PC-9 (cell line): ENCODE measurements around the gene NEK9. TPM values are rescaled to one million over a fixed set of nuclear protein-coding genes. Genes with fewer than 3 reads are reported as not detected.

ENCODE experiments used
- BruUV-seq: library from RNA; stranded (reverse); fragments of 400-500 nt; replicated peaks from 2 replicates; lab custom pipeline; 2021; lab: Mats Ljungman, UMichigan
- CTCF ChIA-PET: fragments of 300-600 bp; sonication (Branson Sonifier 250); formaldehyde crosslinking; loops from one replicate; lab custom pipeline; 2022; ENCODE audit warnings: antibody characterized with exemption; lab: Charles Lee
- POLR2A ChIA-PET: fragments of 300-600 bp; sonication (Branson Sonifier 250); formaldehyde crosslinking; loops from one replicate; lab custom pipeline; 2022; ENCODE audit warnings: antibody characterized with exemption; ENCODE audit not compliant: unreplicated experiment; lab: Charles Lee
- DNase-seq, 2 experiments: peaks; one replicate each; pipeline versions ENCODE4 v3.0.0 to v3.0.0-alpha.2; 2015 to 2022; ENCODE audit warnings: mixed read lengths in 1 of 2
- H2AFZ ChIP-seq: fragments of 200-600 bp; sonication (generic); 2 replicates; pipeline ENCODE4 v1.8.1; 2017; ENCODE audit warnings: antibody characterized with exemption
- H3F3A ChIP-seq: fragments of 200-600 bp; sonication (generic); 2 replicates; pipeline ENCODE4 v1.8.1; 2017; ENCODE audit warnings: antibody characterized with exemption, mild to moderate bottlenecking, low read depth; ENCODE audit not compliant: insufficient read depth
- H3K27ac ChIP-seq: fragments of 200-600 bp; sonication (generic); 2 replicates; pipeline ENCODE4 v1.6.1; 2016; ENCODE audit warnings: mixed run types
- H3K27me3 ChIP-seq: fragments of 200-600 bp; sonication (generic); 2 replicates; pipeline ENCODE4 v1.6.1; 2016; ENCODE audit warnings: low read depth, mixed run types; ENCODE audit not compliant: insufficient read depth
- H3K36me3 ChIP-seq: fragments of 200-600 bp; sonication (generic); 2 replicates; pipeline ENCODE4 v1.6.1; 2016; ENCODE audit warnings: low read depth, mixed run types
- H3K4me1 ChIP-seq: fragments of 200-600 bp; sonication (generic); replicated peaks from 2 replicates; pipeline ENCODE4 v1.6.1; 2016; ENCODE audit warnings: mixed run types; ENCODE audit not compliant: insufficient read depth
- H3K4me2 ChIP-seq: fragments of 200-600 bp; sonication (generic); 2 replicates; pipeline ENCODE4 v1.6.1; 2017; ENCODE audit warnings: mixed run types
- H3K4me3 ChIP-seq: fragments of 200-600 bp; sonication (generic); 2 replicates; pipeline ENCODE4 v1.6.1; 2016; ENCODE audit warnings: mixed run types
- H3K79me2 ChIP-seq: fragments of 200-600 bp; sonication (generic); 2 replicates; pipeline ENCODE4 v1.6.1; 2017; ENCODE audit warnings: low read depth, mixed run types
- H3K9me2 ChIP-seq: fragments of 200-600 bp; sonication (generic); 2 replicates; pipeline ENCODE4 v1.8.1; 2017; ENCODE audit warnings: mild to moderate bottlenecking; ENCODE audit not compliant: insufficient read depth
- H3K9me3 ChIP-seq: fragments of 200-600 bp; sonication (generic); 2 replicates; pipeline ENCODE4 v1.8.1; 2016; ENCODE audit warnings: low read depth; ENCODE audit not compliant: insufficient read depth
- H4K20me1 ChIP-seq: fragments of 200-600 bp; sonication (generic); 2 replicates; pipeline ENCODE4 v1.8.1; 2017; ENCODE audit not compliant: insufficient read depth
- EZH2 ChIP-seq: fragments of 200-600 bp; sonication (generic); IDR thresholded peaks from 2 replicates; pipeline ENCODE4 v1.8.0; 2017; ENCODE audit warnings: antibody characterized with exemption, low read depth
- intact Hi-C: fragments of 100-400 bp; cut with micrococcal nuclease; formaldehyde crosslinking; loops from one replicate; pipeline ENCODE4 v1.10.0; 2022; ENCODE audit not compliant: unreplicated experiment
- total RNA-seq: library from RNA; stranded (reverse); gene quantifications from 2 replicates; pipeline ENCODE4 v1.2.3, GENCODE V29; 2021
- TF ChIP-seq, protein P1 (sequence below): fragments of 200-600 bp; sonication (generic); conservative IDR thresholded peaks from 2 replicates; pipeline ENCODE4 v1.6.1; 2017; ENCODE audit warnings: mixed run types, antibody characterized with exemption, mild to moderate bottlenecking, moderate library complexity

The NEK9 gene
- total RNA-seq, 1 experiment from 2014 or later: 170 TPM

DNA sequence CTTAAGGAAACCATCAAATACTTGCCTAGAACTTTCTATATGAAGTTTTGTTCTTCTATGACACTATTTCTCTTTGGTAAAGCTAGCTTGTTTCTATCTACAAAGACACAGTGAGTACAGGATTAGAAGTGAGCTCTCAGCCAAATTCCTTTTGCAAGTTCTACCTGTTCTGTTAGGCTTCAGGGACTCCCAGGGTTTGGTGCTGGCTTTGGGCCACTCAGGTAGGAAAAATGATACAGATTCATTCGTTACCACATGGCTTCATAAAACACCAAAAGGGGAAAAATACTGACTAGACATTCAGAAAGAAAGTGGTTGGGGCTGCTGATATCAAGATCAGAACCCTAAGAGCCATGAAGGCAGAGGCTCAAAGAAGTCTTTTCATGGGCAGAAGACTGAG is 43.6 kb downstream of the NEK9 start:
- Histone ChIP-seq H3K4me3 (no peak overlapping the region), H3K27ac (no peak overlapping the region), H3K4me2 (no peak overlapping the region), H3K4me1 (no peaks in the 10 kb centered on the region), H4K20me1 (peaks cover 4% of the 10 kb centered on the region; the same call in 1 of the 2 replicates), H3K9me3 (no peaks in the 10 kb centered on the region), H3K27me3 (no peaks in the 10 kb centered on the region), H3K9me2 (no peaks in the 10 kb centered on the region), H3F3A (peaks cover 21% of the 10 kb centered on the region; the same call in 1 of the 2 replicates), H3K79me2 (no peaks in the 10 kb centered on the region), H3K36me3 (peaks cover 61% of the 10 kb centered on the region), H2AFZ (no peak overlapping the region)
- intact Hi-C loops: loop anchor here (10.0 kb wide), 2 partner anchors 478 to 968 kb away; no protein-coding TSS in a partner anchor
- BruUV-seq: no TSS peak
- ChIA-PET CTCF (interaction anchor here (0.7 to 2.2 kb wide), 4 partner anchors 139 to 223 kb away, joined by 3 to 7 read pairs (median 4); no protein-coding TSS in a partner anchor), POLR2A (no interaction called here)
- no peak for DNase-seq
- TF ChIP-seq, protein P1, sequence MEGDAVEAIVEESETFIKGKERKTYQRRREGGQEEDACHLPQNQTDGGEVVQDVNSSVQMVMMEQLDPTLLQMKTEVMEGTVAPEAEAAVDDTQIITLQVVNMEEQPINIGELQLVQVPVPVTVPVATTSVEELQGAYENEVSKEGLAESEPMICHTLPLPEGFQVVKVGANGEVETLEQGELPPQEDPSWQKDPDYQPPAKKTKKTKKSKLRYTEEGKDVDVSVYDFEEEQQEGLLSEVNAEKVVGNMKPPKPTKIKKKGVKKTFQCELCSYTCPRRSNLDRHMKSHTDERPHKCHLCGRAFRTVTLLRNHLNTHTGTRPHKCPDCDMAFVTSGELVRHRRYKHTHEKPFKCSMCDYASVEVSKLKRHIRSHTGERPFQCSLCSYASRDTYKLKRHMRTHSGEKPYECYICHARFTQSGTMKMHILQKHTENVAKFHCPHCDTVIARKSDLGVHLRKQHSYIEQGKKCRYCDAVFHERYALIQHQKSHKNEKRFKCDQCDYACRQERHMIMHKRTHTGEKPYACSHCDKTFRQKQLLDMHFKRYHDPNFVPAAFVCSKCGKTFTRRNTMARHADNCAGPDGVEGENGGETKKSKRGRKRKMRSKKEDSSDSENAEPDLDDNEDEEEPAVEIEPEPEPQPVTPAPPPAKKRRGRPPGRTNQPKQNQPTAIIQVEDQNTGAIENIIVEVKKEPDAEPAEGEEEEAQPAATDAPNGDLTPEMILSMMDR: no peak
- TF ChIP-seq EZH2: no peak

- BruUV-seq: no TSS peak
- Histone ChIP-seq H4K20me1 (no peaks in the 10 kb centered on the region), H3K79me2 (no peaks in the 10 kb centered on the region), H3F3A (peaks cover 24% of the 10 kb centered on the region; the same call in 1 of the 2 replicates), H3K4me2 (no peak overlapping the region), H3K9me2 (no peaks in the 10 kb centered on the region), H3K9me3 (no peaks in the 10 kb centered on the region), H3K36me3 (peaks cover 46% of the 10 kb centered on the region), H3K27me3 (no peaks in the 10 kb centered on the region), H3K27ac (no peak overlapping the region), H3K4me1 (no peaks in the 10 kb centered on the region), H3K4me3 (no peak overlapping the region), H2AFZ (no peak overlapping the region)
- intact Hi-C loops: loop anchor here (10.0 kb wide), 2 partner anchors 477 to 967 kb away; no protein-coding TSS in a partner anchor
- DNase-seq: no peak
- TF ChIP-seq EZH2: no peak
- TF ChIP-seq, protein P1: no peak
- CTCF ChIA-PET: interaction anchor here (1.0 to 2.2 kb wide), 2 partner anchors 52 to 176 kb away, joined by 3 to 5 read pairs; no protein-coding TSS in a partner anchor
- POLR2A ChIA-PET: interaction anchor here (0.6 to 0.7 kb wide), 2 partner anchors 98 to 805 kb away, joined by 6 read pairs; no protein-coding TSS in a partner anchor
Observed at GRCh38 chr14:75081660-75082229, 45.1 kb downstream of the NEK9 start.

DNA sequence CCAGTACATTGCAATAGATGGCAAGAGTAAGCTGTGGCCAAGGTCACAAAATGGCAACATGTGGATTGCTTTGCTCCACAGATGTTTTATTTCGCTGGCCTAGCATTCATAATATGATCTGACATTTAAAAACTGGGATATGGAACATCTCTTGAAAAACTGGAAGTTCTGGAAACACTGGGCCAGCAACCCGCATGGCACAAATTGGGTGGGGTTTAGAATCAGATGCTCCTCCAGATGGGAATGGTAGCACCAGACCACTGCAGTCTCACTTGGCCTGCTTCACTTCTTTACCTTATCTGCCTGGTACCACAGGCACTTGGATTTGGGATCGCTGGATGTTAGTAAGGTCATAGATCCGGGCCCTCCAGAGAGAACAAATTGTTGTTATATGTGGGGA is 47.3 kb downstream of the NEK9 start:
- no peaks in the 10 kb centered on the region for H3K4me1 ChIP-seq
- no peaks in the 10 kb centered on the region for H4K20me1 ChIP-seq
- ChIA-PET CTCF (interaction anchor here (0.8 to 1.7 kb wide), 2 partner anchors 9 to 16 kb away, joined by 4 to 5 read pairs; partner anchors contain the start of gene ACYP1), POLR2A (no interaction called here)
- peaks cover 24% of the 10 kb centered on the region; the same call in 1 of the 2 replicates for H3F3A ChIP-seq
- no peaks in the 10 kb centered on the region for H3K9me2 ChIP-seq
- no peaks in the 10 kb centered on the region for H3K9me3 ChIP-seq
- H3K79me2 ChIP-seq: no peaks in the 10 kb centered on the region
- H3K4me2 ChIP-seq: no peak overlapping the region
- TF ChIP-seq, protein P1: no peak
- no peak for TF ChIP-seq EZH2
- H3K27me3 ChIP-seq: no peaks in the 10 kb centered on the region
- no TSS peak for BruUV-seq
- H3K4me3 ChIP-seq: no peak overlapping the region
- no peak overlapping the region for H2AFZ ChIP-seq
- intact Hi-C loops: no loop called here
- no peak overlapping the region for H3K27ac ChIP-seq
- no peak for DNase-seq
- H3K36me3 ChIP-seq: peaks cover 28% of the 10 kb centered on the region; the same call in 1 of the 2 replicates
